GM19372 (cell line): Measurements from ENCODE around the gene ZNF784.

Source experiments
- ATAC-seq: cut with Tn5 transposase; IDR thresholded peaks from one replicate; pipeline ENCODE4 v1.9.1; 2021; ENCODE audit warnings: mild to moderate bottlenecking, low read depth, moderate library complexity; ENCODE audit not compliant: unreplicated experiment

ZNF784 gene

GRCh38 chr19:55624109-55625003 lies at the start of gene ZNF784:
TSS of gene ZNF784 (minus strand) at chr19:55624566. CDS start at chr19:55624561, 5 bp downstream.
- ATAC-seq, result peak; percentile 63

- no peak for ATAC-seq
These were observed 49.5 kb upstream of the ZNF784 start for GRCh38 chr19:55673889-55674288.

- no peak for ATAC-seq
These were observed 49.1 kb upstream of the ZNF784 start for GRCh38 chr19:55673465-55673864.

- ATAC-seq, result no peak
These were observed 48.1 kb upstream of the ZNF784 start for GRCh38 chr19:55672418-55672817.

- ATAC-seq, result no peak
These were observed 46.6 kb upstream of the ZNF784 start for GRCh38 chr19:55671054-55671378.

- no peak for ATAC-seq
These were observed 46.1 kb upstream of the ZNF784 start for GRCh38 chr19:55670280-55671053.

- ATAC-seq, result no peak
These were observed 45.3 kb upstream of the ZNF784 start for GRCh38 chr19:55669418-55670279.

- ATAC-seq, result no peak
These were observed 44.4 kb upstream of the ZNF784 start for GRCh38 chr19:55668603-55669348.

GRCh38 chr19:55667958-55668357 lies 43.6 kb upstream of the ZNF784 start:
- no peak for ATAC-seq

- ATAC-seq, result no peak
These were observed 43.1 kb upstream of the ZNF784 start for GRCh38 chr19:55667511-55667910.

- ATAC-seq, result no peak
These were observed 42.6 kb upstream of the ZNF784 start for GRCh38 chr19:55667006-55667381.

GRCh38 chr19:55666343-55667005 lies 42.1 kb upstream of the ZNF784 start:
- ATAC-seq, result no peak

GRCh38 chr19:55663846-55664536 lies 39.6 kb upstream of the ZNF784 start:
- ATAC-seq, result no peak

- no peak for ATAC-seq
These were observed 37.5 kb upstream of the ZNF784 start for GRCh38 chr19:55661826-55662225.

GRCh38 chr19:55660991-55661390 lies 36.6 kb upstream of the ZNF784 start:
- ATAC-seq, result no peak

- ATAC-seq, result no peak
These were observed 36.0 kb upstream of the ZNF784 start for GRCh38 chr19:55660404-55660803.

- ATAC-seq, result no peak
These were observed 35.5 kb upstream of the ZNF784 start for GRCh38 chr19:55659822-55660221.

GRCh38 chr19:55658846-55659459 lies 34.6 kb upstream of the ZNF784 start:
- ATAC-seq, result no peak
